HG03432 (cell line): ENCODE results near the gene ESR2.
"Not testable (repeated sequence)": the region's sequence is repeated elsewhere in the genome, so short reads cannot be mapped to it uniquely, and the experiment has no call there.

ENCODE experiments used
- ATAC-seq: cut with Tn5 transposase; IDR thresholded peaks from one replicate; pipeline ENCODE4 v1.9.1; 2021; ENCODE audit warnings: mild to moderate bottlenecking, moderate library complexity; ENCODE audit not compliant: unreplicated experiment

ESR2 gene

GRCh38 chr14:64225151-64225757 lies 68.9 kb downstream of the ESR2 start:
- no peak for ATAC-seq

- no peak for ATAC-seq
These were observed 72.7 kb downstream of the ESR2 start for GRCh38 chr14:64221391-64222003.

DNA sequence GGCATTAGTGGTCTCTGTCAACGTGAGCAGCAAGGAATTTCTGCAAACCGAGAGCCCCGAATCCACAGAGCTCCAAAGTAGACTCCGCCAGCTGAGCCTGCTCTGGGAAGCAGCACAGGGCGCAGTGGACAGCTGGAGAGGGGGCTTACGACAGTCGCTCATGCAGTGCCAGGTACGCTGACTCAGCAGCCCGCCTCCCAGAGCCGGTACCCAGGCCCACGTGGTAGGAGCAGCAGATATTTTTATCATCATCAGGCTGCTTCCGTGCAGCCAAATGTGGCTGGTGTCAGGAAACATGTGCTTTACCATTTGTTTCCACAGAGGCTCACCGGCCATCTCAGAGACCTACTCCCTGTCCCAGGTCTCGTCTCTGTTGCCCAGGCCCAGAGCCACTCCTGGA lies 73.7 kb downstream of the ESR2 start:
- ATAC-seq: no peak

GRCh38 chr14:64220056-64220455 lies 74.1 kb downstream of the ESR2 start:
- ATAC-seq: no peak

DNA sequence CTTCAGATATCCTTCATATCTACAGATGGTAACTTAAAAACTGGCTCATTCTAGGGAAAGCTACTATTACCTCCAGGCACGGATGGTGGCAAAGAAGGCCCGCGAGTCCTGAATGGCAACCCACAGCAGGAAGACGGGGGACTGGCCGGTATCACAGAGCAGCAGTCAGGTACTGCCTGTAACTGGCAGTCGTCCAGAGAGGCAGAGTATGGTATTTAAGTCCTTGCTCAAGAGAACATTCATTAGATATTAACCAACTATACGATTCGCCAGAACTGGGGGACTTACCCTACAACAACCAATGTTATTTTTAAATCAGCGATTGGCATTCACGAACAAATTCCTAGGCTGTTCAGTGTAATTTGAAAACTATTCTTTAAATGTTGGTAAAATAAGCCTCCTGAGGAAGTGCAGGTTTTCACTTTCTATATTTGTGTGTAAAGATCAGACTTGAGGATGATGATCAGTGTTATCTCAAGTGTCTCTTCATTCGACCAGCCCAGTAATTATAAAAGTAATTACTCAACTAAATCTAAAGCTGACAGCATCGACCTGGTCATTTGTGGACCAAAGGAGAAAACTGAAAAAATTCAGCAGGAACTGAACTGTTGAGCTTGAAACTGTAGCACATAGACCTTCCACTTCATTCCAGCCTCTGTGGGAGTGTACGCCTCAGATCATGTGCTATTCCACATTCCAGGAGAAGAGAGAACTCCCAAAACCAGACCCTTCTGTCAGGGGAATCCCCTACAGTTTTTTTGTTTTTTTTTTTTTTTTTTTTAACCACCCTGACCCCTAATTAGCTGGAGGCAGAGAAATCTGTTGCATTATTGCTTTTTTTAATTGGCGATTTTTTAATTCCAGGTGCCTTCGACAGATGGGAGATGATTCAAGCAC lies 75.6 kb downstream of the ESR2 start:
- peak; percentile 55 for ATAC-seq

DNA sequence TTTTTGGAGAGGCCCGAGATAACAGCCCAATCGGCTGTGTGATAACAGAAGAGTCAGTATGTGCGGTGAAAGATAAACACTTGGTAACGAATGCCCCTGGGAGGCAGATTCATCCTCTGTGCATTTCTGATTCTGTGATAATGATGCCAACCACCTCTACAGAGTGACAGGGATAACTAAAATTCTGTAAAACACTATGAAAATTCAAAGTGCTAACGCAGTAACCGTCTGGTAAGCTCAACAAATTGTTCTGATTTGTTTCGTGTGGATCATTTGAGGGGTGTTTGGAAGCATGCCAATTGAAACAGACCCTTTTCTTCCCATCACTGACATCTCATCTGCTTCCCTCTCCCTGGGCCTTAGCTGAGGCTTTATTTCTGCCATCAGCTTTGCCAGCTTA lies 76.3 kb downstream of the ESR2 start:
- no peak for ATAC-seq

- peak; percentile 39 for ATAC-seq
These were observed 76.9 kb downstream of the ESR2 start for GRCh38 chr14:64217308-64217707.

DNA sequence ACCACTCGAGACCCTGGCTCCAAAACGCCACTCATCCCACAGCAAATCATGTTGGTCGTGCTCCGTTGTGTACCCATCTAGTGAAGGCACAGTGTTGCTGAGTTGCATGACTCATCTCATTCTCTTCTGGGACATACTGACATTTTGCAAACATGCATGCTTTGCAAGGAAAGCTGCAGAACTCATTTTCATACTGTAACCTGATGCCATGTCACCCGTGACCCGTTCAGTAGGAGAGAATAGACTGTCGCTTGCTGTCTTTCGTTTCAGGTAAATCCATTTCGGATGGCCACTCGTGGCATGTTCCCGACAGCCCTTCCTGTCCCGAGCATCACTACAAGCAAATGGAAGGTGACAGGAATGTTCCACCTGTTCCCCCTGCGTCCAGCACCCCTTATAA lies 78.2 kb downstream of the ESR2 start:
- no peak for ATAC-seq

DNA sequence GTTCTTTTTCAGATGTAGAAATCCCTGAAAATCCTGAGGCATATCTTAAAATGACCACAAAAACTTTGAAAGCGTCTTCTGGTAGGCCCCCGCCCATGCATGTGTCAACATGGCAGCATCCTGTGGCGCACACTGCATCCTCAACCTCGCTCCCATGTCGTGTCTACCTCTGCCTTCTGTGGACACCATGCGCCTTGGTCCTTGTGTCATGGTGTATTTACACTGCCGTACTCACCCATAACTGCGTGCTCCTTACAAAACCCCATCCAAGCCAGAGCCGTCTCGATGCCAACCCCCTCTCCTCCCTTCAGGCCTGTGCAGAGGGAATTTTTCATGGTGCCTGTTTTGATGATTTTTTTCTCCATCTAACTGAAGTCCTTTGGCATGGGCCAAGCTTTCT lies 78.9 kb downstream of the ESR2 start:
- no peak for ATAC-seq

DNA sequence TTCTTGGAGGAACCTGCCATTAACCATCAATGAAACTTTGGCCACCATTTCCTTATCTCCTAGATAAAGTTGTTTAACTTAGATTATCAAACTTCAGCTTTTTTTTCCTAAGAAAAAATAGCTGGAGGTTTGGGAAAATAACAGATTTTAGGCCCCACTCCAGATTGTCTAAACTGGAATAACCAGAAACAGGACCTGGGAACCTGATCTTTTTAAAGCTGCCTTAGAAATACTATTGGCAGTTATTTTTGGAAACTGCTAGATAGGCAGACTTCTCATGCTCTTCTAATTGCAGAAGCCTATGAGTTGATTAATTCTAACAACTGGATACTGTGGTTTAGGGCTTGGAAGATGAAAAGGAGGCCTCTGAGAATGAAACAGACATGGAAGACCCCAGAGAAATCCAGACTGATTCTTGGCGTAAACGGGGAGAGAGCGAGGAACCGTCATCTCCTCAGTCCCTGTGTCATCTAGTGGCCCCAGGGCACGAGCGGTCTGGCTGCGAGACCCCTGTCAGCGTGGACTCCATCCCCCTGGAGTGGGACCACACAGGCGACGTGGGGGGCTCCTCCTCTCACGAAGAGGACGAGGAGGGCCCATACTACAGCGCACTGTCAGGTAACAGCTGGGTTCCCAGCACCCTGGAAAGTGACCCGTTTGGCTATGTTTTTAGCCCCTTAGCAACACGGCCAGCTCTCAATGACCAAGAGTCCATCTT lies 80.2 kb downstream of the ESR2 start:
- no peak for ATAC-seq

GRCh38 chr14:64213086-64213485 lies 81.1 kb downstream of the ESR2 start:
- no peak for ATAC-seq

DNA sequence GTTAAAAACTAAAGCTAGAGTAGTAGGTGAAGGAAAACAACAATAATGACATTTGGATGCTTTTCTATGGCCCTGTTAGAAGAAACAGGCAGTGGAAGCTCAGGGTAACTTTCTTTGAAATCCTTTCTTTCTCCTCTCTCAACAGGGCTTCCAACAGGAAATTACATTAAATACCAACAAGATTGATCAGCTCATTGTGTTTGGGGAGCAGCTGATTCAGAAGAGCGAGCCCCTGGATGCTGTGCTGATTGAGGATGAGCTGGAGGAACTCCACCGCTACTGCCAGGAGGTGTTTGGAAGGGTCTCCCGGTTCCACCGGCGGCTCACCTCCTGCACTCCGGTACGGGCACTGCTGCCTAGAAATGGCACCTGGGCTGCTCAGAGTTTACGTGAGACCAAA lies 81.5 kb downstream of the ESR2 start:
- ATAC-seq: no peak

DNA sequence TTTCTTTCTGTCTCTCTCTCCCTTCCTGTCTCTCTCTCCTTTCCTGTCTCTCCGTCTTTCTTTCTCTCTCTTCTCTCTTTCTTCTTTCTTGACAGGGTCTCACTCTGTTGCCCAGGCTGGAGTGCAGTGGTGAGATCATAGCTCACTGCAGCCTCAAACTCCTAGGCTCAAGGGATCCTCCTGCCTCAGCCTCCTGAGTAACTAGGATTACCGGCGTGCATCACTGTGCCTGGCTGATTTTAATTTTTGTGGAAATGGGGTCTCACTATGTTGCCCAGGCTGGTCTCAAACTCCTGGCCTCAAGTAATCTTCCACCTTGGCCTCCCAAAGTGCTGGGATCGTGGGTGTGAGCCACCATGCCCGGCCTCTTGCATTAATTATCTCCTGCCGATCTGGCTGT lies 83.3 kb downstream of the ESR2 start:
- not testable (repeated sequence) for ATAC-seq

DNA sequence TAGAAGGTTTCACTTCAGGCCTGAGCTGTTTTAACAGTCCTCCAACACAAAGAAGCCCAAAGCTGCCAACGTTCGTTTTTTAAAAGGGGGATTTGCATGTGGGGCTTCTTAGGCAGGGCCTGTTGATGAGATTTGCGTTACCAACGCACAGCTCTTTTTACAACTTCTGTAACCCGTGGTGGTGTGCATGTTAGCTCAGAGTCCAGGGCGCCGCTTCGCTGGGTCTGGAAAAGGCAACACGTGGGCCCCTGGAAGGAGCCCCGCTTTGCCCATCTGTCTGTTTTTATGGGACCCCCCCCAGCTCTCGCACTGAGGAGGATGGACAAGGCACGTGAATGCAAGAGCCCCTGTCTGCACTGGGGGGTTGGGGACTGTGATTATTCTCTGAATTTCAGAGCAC lies 84.0 kb downstream of the ESR2 start:
- no peak for ATAC-seq

DNA sequence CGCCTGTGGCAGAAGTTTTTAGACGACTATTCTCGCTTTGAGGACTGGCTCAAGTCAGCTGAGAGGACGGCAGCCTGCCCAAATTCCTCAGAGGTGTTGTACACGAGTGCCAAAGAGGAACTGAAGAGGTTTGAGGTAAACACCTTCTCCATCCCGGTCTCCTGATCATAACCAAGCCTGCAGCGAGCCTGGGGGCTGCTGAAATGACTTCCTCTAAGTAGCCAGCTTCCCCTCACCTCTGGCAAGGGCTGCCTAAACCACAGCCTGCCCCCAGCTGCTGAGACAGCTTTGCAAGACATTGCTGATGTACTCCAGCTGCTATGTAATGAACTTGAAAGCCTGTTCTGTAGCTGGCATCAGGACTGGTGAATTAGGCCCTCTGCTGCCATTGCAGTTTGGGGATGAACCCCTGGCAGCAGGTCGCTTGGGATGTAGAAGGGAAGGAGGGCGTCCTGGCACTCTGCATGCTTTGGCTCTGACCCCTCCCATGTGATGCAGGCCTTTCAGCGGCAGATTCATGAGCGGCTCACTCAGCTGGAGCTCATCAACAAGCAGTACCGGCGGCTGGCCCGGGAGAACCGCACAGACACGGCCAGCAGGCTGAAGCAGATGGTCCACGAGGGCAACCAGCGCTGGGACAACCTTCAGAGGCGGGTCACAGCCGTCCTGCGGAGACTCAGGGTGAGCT lies 84.6 kb downstream of the ESR2 start:
- ATAC-seq: peak; percentile 83

GRCh38 chr14:64208981-64209380 lies 85.2 kb downstream of the ESR2 start:
- ATAC-seq: no peak

- no peak for ATAC-seq
These were observed 85.9 kb downstream of the ESR2 start for GRCh38 chr14:64208261-64208660.

- ATAC-seq: no peak
These were observed 90.7 kb downstream of the ESR2 start for GRCh38 chr14:64203366-64204006.

- ATAC-seq: no peak
These were observed 91.5 kb downstream of the ESR2 start for GRCh38 chr14:64202716-64203115.

GRCh38 chr14:64201921-64202545 lies 92.1 kb downstream of the ESR2 start:
- no peak for ATAC-seq
